GM19043 (cell line): Measurements from ENCODE around the gene TERT.

Source experiments
- ATAC-seq: cut with Tn5 transposase; IDR thresholded peaks from one replicate; pipeline ENCODE4 v1.9.1; 2021; ENCODE audit warnings: low read depth; ENCODE audit not compliant: unreplicated experiment

Gene TERT

DNA sequence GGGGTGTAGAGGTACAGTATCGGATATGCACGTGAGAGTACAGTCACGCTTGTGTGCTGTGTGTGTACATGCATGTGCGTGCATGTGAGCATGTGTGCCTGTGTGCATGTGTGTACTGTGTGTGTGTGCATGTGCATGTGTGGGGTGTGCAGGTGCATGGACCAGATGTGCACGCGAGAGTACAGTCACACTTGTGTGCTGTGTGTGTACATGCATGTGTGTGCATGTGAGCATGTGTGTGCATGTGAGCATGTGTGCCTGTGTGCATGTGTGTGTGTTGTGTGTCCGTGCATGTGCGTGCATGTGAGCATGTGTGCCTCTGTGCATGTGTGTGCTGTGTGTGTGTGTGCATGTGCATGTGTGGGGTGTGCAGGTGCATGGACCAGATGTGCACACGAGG lies 83.2 kb downstream of the TERT start:
- ATAC-seq: no peak

DNA sequence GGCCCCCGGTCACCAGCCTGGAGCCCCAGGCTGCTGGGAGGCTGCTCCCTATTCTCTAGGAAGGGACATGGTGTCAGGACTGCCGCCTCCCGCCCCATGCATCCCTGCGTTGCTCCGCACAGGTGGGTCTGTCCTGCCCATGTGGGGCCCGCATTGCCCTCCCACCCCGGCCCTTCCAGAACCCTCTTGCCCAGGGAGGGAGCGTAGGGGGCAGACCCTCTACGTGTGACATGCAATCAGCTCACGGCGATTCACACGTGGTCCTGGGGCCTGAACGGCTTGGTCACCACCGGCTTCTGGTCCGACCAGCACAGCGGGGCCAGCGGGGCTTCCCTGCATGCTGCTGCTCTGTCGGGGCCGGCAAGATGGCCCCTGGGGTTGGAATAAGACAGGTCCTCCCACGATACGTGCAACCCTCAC lies 84.0 kb downstream of the TERT start:
- no peak for ATAC-seq

DNA sequence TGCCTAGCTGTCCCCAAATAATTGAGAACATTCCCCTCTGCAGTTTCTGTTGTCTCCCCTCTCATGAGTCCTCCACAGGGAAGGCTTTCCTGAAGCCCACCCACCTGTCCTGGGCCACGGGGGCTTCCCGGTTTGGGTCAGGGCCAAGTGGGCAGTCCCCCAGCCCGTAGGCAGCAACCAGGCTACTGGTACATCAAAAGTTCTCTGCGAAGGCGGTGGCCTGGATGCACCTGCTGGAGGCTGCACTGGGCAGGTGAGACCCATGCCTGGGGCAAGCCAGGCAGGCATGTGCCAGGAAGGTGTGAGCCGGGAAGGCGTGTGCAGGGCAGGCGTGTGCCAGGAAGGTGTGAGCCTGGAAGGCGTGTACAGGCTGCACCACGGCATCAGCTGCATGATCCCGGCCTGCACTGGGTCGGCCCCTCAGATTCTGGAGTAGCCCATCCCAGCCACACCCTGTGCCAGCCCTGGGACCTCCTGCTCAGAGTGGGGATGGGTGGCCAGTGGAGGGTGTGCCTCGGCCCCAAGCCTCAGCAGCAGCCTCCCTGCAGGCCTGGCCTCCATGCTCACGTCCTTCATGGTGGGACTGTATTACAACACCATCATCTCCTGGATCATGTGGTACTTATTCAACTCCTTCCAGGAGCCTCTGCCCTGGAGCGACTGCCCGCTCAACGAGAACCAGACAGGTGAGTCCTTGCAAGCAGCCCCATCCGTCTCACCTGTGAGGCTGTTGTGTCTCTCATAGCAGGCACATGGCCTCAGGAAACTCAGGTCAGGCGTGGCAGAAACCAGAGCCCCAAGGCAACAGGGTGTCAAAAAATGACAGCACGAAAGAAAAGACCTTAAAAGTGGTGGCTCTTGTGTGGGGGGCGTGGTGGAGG lies 84.7 kb downstream of the TERT start:
- ATAC-seq: no peak

DNA sequence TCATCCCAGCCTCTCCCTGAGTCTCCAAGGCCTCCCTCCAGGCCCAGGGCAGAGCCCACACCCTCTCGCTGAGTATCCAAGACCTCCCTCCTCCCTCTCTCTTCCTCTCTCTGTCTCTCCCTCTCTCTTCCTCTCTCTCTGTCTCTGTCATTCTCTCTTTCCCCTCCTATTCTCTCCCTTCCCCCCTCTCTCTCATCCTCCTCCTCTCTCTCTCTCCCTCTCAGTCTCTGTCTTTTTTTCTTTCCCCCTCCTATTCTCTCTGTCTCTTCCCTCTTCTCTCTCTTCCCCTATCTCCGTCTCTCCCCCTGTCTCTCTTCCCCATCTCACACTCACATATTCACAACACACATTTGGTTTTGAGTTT lies 85.4 kb downstream of the TERT start:
- ATAC-seq: no peak

DNA sequence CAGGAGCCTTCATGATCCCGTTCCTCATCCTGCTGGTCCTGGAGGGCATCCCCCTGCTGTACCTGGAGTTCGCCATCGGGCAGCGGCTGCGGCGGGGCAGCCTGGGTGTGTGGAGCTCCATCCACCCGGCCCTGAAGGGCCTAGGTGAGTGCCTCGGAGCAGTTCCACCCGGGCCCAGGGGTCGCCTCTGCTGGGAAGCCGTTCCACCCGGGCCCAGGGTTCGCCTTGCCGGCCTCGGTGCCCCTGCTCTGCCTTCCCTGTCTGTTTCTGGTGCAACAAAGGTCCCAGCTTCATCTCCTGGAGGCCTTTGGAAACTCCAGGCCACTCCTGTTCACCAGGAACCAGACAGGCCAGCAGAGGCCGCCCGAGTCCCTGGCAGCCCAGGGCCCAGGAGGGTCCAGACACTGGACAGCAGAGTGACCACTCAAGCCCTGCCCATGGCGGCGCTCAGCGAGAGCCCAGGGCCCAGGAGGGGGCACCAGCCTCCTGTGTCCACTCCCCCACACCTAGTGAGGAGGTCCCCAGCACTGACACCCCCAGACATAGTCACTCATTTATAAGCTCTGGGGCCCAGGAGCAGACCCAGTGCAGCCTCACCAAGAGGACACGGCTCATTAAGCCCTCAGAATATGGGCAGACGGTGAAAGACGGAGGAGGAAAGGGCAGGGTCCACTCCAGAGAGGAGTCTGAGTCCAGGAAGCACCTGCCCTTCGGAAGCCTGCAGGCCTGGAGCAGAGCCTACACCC lies 86.0 kb downstream of the TERT start:
- ATAC-seq: no peak

DNA sequence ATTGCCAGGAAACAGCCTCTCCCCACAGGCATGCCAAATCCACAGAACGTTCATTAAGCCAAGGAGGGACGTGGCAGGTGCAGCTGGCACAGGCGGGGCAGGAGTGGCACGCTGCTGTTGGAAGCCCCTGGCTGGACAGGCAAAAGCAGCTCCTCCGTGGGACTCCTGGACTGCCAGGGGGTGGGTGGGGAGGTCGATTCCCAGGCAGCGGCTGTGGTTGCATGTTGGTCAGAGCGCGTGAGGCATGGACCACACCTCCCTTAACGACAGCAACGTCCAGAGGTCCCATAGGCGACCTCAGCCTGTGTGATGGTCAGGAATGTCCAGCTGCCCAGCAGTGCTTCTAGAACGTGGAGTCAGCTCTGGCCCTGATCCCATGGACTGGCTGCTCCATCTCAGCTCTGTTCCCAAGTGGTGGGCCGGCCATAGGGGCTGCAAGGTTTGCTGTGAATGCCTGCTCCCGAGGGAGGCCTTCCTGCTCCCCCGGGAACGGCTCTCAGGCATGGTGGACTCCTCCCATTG lies 86.6 kb downstream of the TERT start:
- no peak for ATAC-seq

DNA sequence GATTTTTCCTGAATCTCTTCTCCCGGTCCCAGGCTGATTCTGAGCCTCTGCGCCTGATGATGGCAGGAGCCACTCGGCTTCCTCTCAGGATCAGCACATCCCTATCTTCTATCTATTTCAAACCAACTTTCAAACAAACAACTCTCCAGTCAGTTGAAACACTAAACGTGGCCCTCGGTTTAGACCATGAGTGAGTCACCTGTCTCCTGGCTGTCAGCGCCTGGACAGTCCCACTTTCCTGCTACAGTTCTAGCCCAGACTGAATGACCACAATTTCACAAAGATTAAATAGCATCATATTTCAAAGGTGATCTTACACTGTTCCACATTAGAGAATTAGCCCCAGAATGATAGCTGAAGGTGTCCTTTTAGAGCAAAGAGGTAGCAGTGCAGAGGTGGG lies 87.3 kb downstream of the TERT start:
- ATAC-seq: no peak

DNA sequence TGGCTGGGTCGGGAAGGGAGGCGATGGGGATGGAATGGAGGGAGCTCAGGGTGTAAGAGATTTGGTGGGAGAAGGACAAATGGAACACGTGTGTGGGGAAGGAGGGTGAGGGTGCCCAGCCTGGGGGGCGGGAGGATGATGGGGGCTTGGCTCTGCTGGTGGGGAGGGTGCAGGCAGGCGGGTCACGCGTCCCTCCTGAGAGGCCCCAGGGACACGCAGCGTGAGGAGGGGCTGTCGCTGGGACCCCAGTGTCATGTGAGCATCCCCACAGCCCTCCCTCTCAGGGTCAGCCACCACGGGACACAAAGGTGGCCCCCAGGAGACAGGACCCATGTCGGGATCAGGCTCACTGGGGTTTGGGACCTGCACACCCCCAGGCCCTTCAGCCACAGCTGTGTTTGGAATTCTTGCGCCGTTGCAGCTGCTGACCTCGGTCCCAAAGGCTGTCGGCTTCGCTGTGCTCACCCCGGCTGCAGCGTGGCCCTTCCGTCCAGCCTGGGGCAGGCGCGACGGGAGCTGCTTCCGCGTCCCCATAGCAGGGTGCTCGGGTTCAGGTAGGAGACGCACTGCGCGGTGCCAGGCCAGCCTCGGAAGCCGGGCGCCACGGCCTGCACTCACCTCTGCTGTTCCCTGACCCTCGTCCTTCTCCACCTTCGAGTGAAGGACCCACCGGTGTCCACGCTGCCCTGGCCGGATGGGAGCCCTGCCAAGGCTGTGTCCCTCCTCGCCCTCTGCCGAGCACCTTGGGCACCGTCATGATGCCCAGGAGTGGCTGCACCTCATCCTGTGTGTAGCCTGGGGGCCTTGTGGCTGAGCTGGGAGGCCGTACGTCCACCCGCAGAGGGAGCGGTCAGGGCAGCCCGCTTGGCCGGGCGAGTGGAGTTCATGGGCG lies 88.1 kb downstream of the TERT start:
- ATAC-seq: no peak

DNA sequence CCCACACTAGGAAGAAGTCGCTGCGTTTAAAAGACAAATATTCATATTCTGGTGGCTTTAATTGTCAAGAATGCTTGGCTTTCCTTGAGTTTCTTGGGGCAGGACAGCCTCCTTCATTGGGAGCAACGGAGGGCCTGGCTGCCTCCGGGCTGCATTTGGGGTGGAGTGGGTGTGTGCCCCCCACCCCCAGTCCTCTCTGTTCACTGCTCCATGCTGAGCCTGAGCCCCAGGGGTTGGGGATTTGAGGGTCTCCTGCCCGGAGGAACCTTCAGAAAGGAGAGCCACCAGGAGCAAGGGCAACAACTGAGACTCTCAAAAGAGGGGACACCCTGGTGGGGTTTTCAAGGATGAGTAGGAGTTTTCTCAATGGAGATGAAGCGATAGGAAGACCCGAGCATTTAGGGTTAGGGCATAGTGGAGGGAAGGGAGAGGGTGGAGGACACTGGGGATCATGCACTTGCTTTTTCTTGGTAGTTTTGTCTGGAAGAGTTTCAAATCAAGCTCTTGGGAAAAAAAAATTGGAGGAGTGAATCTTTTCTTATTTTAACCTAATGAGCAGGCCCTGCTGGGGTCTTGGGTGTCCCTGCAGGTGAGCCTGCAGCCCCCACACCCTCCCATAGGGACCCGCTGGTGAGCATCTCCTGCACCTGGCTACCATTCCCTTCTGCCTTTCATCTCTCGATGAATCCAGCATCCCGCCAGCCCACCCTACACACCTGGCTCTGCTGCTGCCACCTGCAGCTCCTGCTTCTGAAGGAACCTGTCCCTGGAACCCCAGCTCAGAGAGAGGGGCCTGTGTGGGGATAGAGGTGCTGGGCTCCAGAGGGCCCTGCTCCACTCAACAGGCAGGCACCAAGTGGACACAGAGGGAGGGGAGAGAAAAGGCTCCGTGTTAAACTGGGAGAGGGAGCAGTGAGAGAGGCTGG lies 89.3 kb downstream of the TERT start:
- no peak for ATAC-seq

DNA sequence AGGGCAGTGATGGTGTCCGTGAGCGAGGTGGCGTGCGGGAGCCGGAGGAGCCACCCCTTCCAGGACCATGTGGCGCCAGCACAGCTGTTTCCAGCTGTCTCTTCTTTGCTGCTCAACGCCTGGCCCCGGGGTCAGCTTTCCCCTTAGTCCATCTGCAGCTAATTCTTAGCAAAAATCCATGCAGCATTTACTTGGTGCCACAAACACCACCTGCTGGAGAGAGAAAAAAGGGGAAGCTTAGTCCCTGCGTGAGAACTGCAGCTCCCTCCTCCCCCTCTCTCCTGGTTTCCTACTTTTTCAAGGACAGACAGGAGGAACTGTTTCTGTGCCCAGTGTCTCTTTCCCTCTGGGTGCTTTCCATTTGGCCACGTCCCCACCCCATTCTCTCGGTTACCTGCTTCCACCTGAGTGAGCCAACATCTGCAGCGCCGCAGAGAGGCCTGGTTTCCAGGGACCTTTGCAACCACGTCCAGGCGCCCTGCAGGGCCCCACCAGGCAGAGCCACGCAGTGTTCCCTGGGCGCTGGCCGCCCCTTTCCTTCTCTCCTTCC lies 90.1 kb downstream of the TERT start:
- no peak for ATAC-seq

DNA sequence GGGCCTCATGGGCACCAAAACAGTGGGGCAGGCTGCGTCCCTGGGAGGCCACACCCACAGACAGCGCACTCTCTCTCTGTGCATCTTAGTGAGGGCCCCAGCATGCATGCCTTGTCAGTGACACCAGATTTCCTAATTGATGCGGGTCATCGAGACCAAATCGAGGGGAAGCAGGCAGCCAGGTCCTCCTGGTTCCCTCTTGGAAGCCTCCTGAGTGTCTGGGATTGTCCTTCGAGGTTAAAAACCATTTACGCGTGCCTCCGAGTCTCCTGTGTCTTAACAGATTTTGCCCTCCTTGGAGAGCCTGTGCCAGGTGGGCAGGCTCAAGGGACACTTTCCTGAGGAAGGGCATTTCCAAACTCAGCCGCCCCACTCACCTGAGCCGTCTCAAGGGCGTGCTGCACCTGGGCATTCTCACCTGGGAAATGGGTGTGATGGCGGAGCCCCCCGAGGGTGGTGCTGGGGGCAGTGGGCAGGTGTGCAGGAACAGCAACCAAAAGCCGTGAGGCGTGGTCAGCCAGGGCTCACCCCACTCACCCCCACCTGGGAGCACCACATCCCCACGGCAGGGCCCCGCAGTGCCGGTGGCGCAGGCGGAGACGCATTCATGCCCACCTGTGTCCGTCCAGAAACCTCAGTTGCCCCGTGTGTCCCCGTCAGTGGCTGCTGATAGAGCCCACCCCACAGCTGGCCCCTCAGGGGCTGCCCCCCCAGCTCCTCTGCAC lies 90.7 kb downstream of the TERT start:
- no peak for ATAC-seq

DNA sequence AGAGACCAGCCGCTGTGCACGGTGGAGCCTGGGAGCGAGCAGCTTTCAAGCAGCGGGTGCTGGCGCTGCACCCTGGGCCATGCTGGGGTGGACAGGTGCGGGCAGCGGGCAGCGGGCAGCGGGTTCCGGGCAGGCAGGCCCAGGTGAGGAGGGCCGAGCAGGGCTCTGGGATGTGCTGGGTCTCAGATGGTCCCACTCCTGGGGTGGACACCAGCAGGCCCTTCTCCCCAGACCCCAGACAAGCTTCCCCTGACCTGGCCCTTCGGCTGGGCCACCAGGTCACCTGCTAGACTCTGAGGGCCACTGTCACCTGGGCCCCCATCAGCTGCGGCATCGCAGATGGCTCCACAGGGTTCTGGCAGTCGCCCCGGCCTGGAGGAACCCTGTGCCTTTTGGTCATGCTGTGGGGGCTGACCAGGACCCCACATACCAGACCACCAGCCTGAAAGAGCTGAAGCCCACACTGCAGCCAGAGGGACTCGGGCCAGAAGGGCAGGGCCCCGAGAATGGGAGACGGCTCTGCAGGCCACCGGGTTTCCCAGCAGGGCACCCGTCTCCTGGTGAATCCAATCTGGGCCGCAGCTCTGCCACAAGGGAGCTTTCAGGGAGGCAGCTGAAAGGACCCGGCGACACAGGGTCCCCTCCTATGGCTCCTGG lies 91.4 kb downstream of the TERT start:
- ATAC-seq: no peak
